Loucy (cell line): ENCODE results near the gene PRORP.
A peak's percentile ranks its signal among the peaks of the same experiment; 100 is the strongest.

ENCODE experiments used
- H2AFZ ChIP-seq: fragments of 200-600 bp; sonication (generic); 2 replicates; pipeline ENCODE4 v1.6.0; 2016; ENCODE audit warnings: antibody characterized with exemption, mild to moderate bottlenecking, low read length, moderate library complexity
- H3F3A ChIP-seq: fragments of 200-600 bp; 2 replicates; pipeline ENCODE4 v1.6.0; 2016; ENCODE audit warnings: antibody characterized with exemption, low read depth, mild to moderate bottlenecking
- H3K27me3 ChIP-seq: fragments of 200-600 bp; sonication (generic); 2 replicates; pipeline ENCODE4 v1.6.1; 2014; ENCODE audit warnings: low read length, mild to moderate bottlenecking; ENCODE audit not compliant: insufficient read depth, poor library complexity, severe bottlenecking
- H3K36me3 ChIP-seq: fragments of 200-600 bp; sonication (generic); 2 replicates; pipeline ENCODE4 v1.6.1; 2016; ENCODE audit warnings: low read length; ENCODE audit not compliant: insufficient read depth
- H3K4me1 ChIP-seq: fragments of 200-600 bp; sonication (generic); 2 replicates; pipeline ENCODE4 v1.5.1; 2014; ENCODE audit warnings: low read length, mild to moderate bottlenecking; ENCODE audit not compliant: insufficient read depth, poor library complexity, severe bottlenecking
- H3K4me2 ChIP-seq: fragments of 200-600 bp; sonication (generic); 2 replicates; pipeline ENCODE4 v1.6.0; 2014; ENCODE audit warnings: antibody characterized with exemption, low read length, low read depth, mild to moderate bottlenecking; ENCODE audit not compliant: poor library complexity, severe bottlenecking
- H3K4me3 ChIP-seq: fragments of 200-600 bp; sonication (generic); 2 replicates; pipeline ENCODE4 v1.5.1; 2014; ENCODE audit warnings: low read length, mild to moderate bottlenecking, mixed read lengths; ENCODE audit not compliant: poor library complexity, severe bottlenecking
- H3K79me2 ChIP-seq: fragments of 200-600 bp; sonication (generic); 2 replicates; pipeline ENCODE4 v1.6.1; 2014; ENCODE audit warnings: low read length; ENCODE audit not compliant: insufficient read depth
- H3K9ac ChIP-seq: fragments of 200-600 bp; sonication (generic); 2 replicates; pipeline ENCODE4 v1.6.0; 2014; ENCODE audit warnings: mild to moderate bottlenecking, low read depth, low read length, moderate library complexity; ENCODE audit not compliant: poor library complexity, severe bottlenecking
- H3K9me2 ChIP-seq: fragments of 200-600 bp; sonication (generic); replicated peaks from 2 replicates; pipeline ENCODE4 v1.6.1; 2016; ENCODE audit warnings: low read depth, low read length, mixed read lengths
- H3K9me3 ChIP-seq: fragments of 200-600 bp; sonication (generic); 2 replicates; pipeline ENCODE4 v1.6.1; 2014; ENCODE audit warnings: mild to moderate bottlenecking, antibody characterized with exemption, low read length, low read depth; ENCODE audit not compliant: insufficient read depth
- H4K20me1 ChIP-seq: fragments of 200-600 bp; sonication (generic); 2 replicates; pipeline ENCODE4 v1.6.0; 2014; ENCODE audit warnings: antibody characterized with exemption, low read length, mild to moderate bottlenecking; ENCODE audit not compliant: insufficient read depth, poor library complexity, severe bottlenecking
- CTCF ChIP-seq: fragments of 200-600 bp; sonication (generic); conservative IDR thresholded peaks from 2 replicates; pipeline ENCODE4 v1.5.1; 2014; ENCODE audit warnings: mild to moderate bottlenecking, antibody characterized with exemption, low read length
- EZH2phosphoT487 ChIP-seq: fragments of 200-600 bp; IDR thresholded peaks from 2 replicates; pipeline ENCODE4 v1.6.1; 2018; ENCODE audit warnings: antibody characterized with exemption, mild to moderate bottlenecking, moderate library complexity, borderline replicate concordance

Gene PRORP

DNA sequence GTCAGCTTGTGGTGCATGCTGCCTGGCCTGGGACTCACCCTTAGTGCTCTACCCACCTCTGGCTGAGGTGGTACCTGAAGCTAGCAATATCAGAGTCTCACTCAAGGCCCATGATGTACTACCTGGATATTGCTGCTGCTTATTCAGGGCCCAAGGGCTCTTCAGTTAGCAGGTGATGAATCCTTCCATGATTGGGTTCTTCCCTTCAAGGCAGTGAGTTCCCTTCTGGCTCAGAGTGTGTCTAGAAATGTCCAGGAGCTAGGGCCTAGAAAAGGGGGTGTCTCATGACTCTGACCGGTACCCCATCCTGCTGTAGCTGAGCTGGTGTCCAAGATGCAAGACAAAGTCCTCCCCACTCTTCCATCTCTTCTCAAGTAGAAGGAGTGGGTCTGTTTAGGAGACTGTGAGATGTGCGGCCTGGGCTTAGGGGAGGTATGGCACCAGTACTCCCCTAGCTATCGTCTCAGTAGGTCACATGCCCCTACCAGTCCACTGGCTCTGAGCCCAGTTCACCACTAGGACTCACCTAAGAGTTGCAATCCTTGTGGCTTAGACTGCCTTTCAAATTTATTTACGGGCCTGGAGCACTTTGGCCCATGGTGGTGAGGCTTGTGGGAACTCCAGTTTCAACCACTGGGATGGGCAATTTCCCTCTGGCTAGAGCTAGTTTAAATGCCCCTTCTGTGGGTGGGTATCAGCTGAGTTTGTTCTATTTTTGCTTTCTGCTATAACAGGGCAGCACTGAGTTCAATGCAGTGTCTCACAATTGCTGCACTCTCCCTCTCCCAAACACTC, 12.2 kb downstream of the PRORP start:
- no peak overlapping the region for H2AFZ ChIP-seq
- H3K9me2 ChIP-seq: no peaks in the 10 kb centered on the region
- no peaks in the 10 kb centered on the region for H3K27me3 ChIP-seq
- H4K20me1 ChIP-seq: peaks cover 3% of the 10 kb centered on the region
- no peak overlapping the region for H3K4me3 ChIP-seq
- TF ChIP-seq EZH2phosphoT487: no peak
- no peak for TF ChIP-seq CTCF
- no peak overlapping the region for H3K9ac ChIP-seq
- H3K79me2 ChIP-seq: peaks cover 34% of the 10 kb centered on the region
- no peaks in the 10 kb centered on the region for H3K9me3 ChIP-seq
- H3K4me2 ChIP-seq: peak overlapping the region; percentile 30
- no peaks in the 10 kb centered on the region for H3K4me1 ChIP-seq
- no peaks in the 10 kb centered on the region for H3F3A ChIP-seq
- peaks cover 10% of the 10 kb centered on the region; the same call in 1 of the 2 replicates for H3K36me3 ChIP-seq

DNA sequence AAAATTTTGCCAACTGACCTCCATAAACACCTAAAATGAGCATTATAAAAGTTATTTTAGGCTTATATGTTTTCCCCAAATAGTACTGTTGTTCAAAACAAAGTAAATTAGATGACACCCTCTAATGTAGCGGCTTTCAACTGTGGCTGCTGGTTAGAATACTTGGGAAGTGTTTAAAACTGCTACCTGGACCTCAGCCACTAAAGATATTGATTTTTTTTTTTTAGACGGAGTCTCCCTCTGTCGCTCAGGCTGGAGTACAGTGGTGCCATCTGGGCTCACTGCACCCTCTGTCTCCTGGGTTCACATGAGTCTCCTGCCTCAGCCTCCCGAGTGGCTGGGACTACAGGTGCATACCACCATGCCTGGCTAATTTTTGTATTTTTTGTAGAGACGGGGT, 16.2 kb downstream of the PRORP start:
- Histone ChIP-seq H3K79me2 (peaks cover 14% of the 10 kb centered on the region), H3K9me3 (no peaks in the 10 kb centered on the region), H3K36me3 (peaks cover 10% of the 10 kb centered on the region; the same call in 1 of the 2 replicates), H3K4me2 (no peak overlapping the region), H3K9me2 (no peaks in the 10 kb centered on the region), H3K9ac (no peak overlapping the region), H3K27me3 (no peaks in the 10 kb centered on the region), H2AFZ (no peak overlapping the region), H3K4me3 (no peak overlapping the region), H3F3A (no peaks in the 10 kb centered on the region), H3K4me1 (no peaks in the 10 kb centered on the region), H4K20me1 (peaks cover 7% of the 10 kb centered on the region)
- TF ChIP-seq EZH2phosphoT487 (no peak), CTCF (no peak)

- H2AFZ ChIP-seq: no peak overlapping the region
- H3F3A ChIP-seq: no peaks in the 10 kb centered on the region
- no peaks in the 10 kb centered on the region for H3K36me3 ChIP-seq
- no peak for TF ChIP-seq EZH2phosphoT487
- peak; percentile 46 for TF ChIP-seq CTCF
- H3K4me2 ChIP-seq: no peak overlapping the region
- no peaks in the 10 kb centered on the region for H3K9me3 ChIP-seq
- H3K79me2 ChIP-seq: no peaks in the 10 kb centered on the region; the same call in none of the 2 replicates
- no peaks in the 10 kb centered on the region for H3K27me3 ChIP-seq
- peaks cover 4% of the 10 kb centered on the region for H4K20me1 ChIP-seq
- no peaks in the 10 kb centered on the region for H3K9me2 ChIP-seq
- H3K4me1 ChIP-seq: no peaks in the 10 kb centered on the region
- no peak overlapping the region for H3K9ac ChIP-seq
- no peak overlapping the region for H3K4me3 ChIP-seq
Observed at GRCh38 chr14:35140718-35141581, 18.6 kb downstream of the PRORP start.
